Stimulated activated CD8-positive, alpha-beta memory T cell treated with anti-CD3 and anti-CD28 coated beads, Interleukin-7, amount 100 ng/mL, for 48 hours (primary cell): ENCODE results near the gene BORCS6.
A peak's percentile ranks its signal among the peaks of the same experiment; 100 is the strongest.

Source experiments
- DNase-seq, 2 donors: peaks; one replicate each; pipeline ENCODE4 v3.0.0-alpha.2; 2020; ENCODE audit warnings: low read depth in 1 of 2; ENCODE audit errors: extremely low read depth in 1 of 2

Gene BORCS6

DNA sequence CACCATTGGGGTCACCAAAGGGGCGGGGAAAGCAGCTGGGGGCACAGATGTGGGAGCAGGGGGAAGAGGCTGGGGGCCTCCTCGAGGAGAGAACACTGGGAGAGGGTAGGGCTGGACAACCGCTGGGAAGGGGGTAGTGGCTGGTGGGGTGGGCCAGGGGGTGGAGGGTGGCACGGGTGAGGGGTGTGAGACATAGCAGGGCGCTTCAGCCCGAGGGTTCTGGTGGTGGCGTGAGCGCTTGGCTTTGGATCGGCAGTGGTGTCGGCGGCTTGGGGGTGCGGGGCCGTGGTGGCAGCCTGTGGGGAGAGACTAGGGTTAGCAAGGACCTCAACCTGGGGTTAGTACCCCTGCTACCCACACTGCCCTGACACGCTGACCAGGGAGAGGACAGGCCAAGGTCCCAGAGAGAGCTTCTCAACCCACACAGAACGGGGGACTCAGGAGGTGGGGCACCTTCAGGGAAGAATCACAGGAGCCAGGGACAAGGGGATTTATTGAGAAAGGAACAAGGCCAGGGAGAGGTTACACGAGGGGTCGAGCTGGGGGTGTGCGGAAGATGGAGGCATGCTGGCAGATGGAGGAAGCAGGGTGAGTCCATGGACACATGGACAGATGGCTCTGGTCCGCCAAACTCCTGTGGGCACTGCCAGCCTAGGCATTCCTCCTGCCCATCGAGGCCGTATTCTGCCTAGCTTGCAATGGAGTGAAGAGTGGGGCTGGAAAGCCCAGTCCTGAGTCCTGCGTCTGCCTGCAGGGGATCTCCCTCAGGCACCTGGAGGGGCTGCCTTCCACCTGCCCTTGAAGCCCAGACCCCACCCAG is 46.2 kb downstream of the BORCS6 start:
- no peak for DNase-seq

DNA sequence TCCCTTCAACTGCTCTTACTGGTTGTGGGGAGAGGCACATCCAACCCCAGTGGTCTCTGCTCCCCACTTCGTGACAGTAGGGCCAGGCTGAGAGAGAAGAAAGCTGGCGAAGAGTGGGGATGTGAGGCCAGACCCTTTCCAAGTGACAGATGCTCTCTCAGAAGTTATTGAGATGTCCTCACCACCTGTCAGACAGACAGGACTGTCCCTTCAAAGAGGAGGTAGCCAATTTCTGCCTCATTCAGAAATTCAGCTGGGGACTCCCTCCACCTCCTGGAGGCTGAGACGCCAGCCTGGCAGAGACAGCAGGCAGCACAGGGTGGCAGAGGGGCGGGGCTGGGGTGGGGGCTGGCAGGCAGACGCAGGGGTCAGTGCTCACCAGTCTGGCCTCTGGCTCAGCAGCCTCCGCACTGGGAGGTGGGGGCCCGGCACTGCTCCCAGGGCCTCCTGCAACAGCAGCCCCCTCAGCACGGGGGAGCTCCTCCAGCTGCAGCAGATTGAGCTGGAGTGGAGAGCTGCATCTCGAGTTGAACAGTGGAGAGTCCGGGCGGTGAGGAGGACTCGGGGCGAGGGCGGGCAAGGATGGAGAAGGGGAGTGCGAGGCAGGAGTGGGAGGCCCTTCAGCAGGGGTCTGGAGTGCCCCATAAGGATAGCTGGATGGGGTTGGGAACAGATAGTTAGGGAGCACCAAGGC is 46.9 kb downstream of the BORCS6 start:
- no peak for DNase-seq

DNA sequence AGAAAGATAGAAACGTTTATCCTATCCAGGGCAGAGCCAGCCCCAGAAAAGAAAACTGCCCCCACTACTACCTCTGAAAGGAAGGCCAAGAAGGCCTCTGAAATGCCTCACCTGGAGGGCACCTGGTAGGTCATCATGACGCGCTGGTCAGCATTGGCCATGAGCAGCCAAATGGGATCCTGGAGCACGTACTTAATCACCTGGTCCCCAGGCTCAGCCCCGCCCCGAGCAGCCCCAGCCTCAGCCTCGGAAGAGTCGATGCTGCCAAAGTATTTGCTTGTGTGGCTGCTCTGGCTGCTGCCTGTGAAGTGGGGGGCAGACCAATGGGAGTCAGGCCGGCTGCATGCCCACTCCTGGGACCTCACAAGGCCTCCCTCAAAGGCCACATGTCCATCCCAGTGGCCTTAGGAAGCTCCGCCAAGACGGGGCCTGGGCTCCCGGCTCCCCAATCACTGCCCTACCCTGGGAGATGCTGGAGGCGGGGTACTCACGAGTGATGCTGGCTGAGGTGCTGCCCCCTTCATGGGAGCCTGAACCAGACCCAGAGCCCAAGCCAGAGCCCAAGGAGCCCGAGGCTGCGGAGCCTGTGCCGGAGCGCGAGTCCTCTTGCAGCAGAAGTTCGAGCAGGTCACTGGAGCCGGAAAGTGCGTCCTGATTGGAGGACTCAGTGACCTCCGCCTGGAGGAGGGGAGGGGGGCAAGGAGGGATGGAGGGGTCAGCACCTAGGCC is 47.7 kb downstream of the BORCS6 start:
- no peak for DNase-seq

DNA sequence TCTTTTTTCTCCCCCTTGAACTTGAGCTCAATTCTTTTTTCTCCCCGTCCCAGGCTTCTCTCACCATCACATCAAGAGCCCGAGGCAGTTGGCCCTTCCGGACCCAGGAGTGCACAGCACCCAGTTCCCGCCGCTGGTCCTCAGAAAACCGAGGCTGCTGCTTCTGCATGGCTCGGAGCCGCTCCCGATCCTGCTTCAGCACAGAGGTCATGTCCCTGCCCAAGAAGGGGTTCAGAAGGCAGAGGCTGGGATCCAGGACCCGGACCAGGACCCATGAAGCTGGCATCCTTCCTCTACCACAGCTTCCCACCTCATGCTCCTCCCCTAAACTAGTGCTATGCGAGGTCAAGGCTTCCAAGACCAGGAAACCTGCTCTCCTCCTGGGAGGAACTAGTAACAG is 48.2 kb downstream of the BORCS6 start:
- DNase-seq, result no peak

DNA sequence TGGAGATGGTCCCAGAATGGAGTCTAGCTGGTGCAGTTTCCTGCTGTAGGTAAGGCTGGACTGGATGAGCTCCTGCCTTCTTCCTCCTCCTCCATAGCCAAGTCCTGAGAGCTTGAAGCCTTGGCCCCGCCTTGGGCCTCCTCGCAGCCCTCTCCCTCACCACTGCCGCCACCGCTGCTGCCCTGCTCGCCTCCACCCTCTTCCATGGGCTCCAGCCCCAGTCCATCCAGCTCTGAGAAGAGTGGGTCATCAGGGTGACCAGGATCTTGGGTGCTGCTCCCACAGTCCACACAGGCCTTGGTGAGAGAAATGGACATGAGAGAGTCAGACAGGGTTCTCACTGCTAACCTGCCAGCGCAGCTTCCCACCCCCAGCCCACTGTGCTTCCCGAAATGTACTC is 48.9 kb downstream of the BORCS6 start:
- DNase-seq, result no peak

DNA sequence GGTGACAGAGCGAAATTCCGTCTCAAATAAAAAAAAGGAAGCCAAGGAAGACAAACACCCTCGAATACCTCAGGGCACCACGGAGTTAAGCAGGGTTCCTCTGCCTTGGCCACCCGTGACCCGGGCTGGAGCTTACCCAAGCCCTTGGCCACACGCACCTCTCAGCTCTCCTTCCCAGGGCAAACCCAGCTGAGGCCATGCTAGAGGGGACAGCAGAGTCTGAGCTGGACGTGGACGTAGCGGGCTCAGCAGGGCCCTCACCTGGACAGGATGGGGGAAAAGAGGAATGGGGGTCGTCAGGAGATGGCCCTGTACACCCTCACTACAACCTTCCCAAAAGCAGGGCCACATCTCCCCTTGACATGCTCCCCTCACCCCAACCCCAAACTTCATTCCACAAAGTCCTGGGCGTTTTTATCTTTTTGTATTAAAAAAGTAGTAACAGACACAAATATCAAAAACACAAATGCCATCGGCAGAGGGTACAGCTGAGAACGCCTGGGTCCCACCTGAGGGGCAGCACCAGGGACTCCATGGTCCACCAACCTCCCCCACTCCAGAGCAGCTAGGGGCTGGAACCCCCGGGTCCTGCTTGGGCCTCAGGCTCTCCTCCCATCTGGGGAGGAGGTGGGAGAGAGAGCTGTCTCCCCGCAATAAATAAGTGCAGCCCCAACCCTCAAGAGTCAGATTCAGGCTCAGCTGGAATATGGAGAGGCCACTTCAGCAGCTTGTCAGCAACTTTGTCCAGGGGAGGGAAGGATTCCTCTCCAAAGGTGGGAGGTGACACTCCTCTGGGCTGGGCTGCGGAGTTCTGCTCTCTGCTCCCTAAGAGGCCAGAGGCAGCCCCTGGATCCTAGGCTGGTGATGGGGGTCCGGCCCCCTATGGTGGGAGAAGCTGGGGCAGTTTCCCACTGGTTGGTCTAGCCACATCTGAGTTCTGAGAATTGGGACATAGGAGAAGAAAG is 49.6 kb downstream of the BORCS6 start:
- no peak for DNase-seq

DNA sequence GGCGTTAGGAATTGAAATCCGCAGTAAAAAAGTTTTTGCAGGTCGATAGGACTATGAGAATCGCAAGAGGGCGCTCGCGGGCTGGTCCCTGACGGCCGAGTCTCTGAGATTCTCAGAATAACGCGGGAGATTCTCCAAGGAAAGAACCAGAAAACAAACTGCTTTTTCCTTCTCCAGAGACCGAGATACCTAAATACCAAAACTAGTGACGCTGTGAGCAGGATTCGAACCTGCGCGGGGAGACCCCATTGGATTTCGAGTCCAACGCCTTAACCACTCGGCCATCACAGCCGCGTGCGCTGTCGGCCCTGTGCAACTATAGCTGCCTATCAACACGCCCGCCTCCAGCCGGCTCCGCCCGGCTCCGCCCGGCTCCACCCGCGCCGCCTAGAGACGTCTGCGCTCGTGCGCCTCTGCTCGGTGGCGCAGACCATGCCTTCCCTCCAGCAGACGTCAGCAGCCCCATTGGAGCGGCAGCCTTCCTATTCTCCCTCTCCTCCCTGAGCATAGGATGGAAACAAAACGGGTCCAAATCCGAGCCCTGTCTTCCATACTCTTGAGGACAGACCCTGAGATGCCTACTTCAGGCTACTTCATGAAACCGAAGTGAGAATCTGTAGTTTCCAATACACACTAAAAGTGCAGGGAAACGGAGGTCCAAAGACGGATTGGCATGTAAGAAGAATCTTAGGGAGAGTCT is 51.2 kb downstream of the BORCS6 start:
- DNase-seq, result peak; percentile 94 to 95

DNA sequence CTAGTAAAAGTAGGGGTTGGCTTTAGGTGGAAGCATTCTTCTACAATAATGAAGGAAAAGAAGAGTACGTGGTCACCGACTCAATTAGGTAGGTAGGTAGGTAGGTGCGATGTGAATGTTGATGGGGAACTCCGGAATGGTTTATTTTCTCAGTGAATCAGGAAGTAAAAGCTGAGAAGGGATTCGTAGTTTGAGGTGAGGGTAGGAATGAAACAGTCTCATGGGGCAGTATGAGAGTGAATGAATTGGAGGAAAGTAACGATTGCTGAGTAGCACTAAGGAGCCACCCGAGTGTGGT is 51.7 kb downstream of the BORCS6 start:
- DNase-seq, result no peak
